PC-3 (cell line): ENCODE measurements around the gene PEX16. TPM values are rescaled to one million over a fixed set of nuclear protein-coding genes. Genes with fewer than 3 reads are reported as not detected.

Experiments used
- ATAC-seq: fragments of 200-7000 bp; cut with Tn5 transposase; 2 replicates; pipeline ENCODE4 v1.9.1; 2020; ENCODE audit warnings: mild to moderate bottlenecking, moderate library complexity
- BruUV-seq: library from RNA; stranded (reverse); fragments of 400-500 nt; replicated peaks from 2 replicates; lab custom pipeline; 2021; lab: Mats Ljungman, UMichigan
- CTCF ChIA-PET: fragments of 300-600 bp; sonication (Branson Sonifier 250); formaldehyde crosslinking; loops from one replicate; lab custom pipeline; 2022; ENCODE audit warnings: antibody characterized with exemption; lab: Charles Lee
- POLR2A ChIA-PET: fragments of 300-600 bp; sonication (Branson Sonifier 250); formaldehyde crosslinking; loops from one replicate; lab custom pipeline; 2022; ENCODE audit warnings: antibody characterized with exemption; ENCODE audit not compliant: unreplicated experiment; lab: Charles Lee
- DNase-seq: peaks from one replicate; pipeline ENCODE4 v3.0.0-alpha.2; 2015
- H2AFZ ChIP-seq: fragments of 300-600 bp; sonication (generic); 2 replicates; pipeline ENCODE4 v1.6.0; 2016; ENCODE audit warnings: antibody characterized with exemption, low read length
- H3F3A ChIP-seq: fragments of 300-600 bp; sonication (generic); one replicate; pipeline ENCODE4 v1.6.0; 2017; ENCODE audit warnings: antibody characterized with exemption, low read length, control low read depth, mild to moderate bottlenecking; ENCODE audit not compliant: unreplicated experiment
- H3K27ac ChIP-seq: fragments of 300-600 bp; sonication (generic); 2 replicates; pipeline ENCODE4 v1.5.1; 2016; ENCODE audit warnings: mild to moderate bottlenecking, low read length
- H3K27me3 ChIP-seq: fragments of 300-600 bp; sonication (generic); 2 replicates; pipeline ENCODE4 v1.6.1; 2016; ENCODE audit warnings: low read length, mixed read lengths
- H3K36me3 ChIP-seq: fragments of 300-600 bp; sonication (generic); 2 replicates; pipeline ENCODE4 v1.6.1; 2016; ENCODE audit warnings: low read depth, mixed run types, low read length, mixed read lengths
- H3K4me1 ChIP-seq: fragments of 300-600 bp; sonication (generic); 2 replicates; pipeline ENCODE4 v1.5.1; 2016; ENCODE audit warnings: low read length; ENCODE audit not compliant: insufficient read depth
- H3K4me2 ChIP-seq: fragments of 300-600 bp; sonication (generic); 2 replicates; pipeline ENCODE4 v1.6.0; 2016; ENCODE audit warnings: low read length
- H3K4me3 ChIP-seq: fragments of 300-600 bp; sonication (generic); 2 replicates; pipeline ENCODE4 v1.5.1; 2016; ENCODE audit warnings: mild to moderate bottlenecking, low read length, mixed read lengths
- H3K79me2 ChIP-seq: fragments of 300-600 bp; sonication (generic); 2 replicates; pipeline ENCODE4 v1.6.1; 2017; ENCODE audit warnings: low read length, mixed read lengths
- H3K9ac ChIP-seq: fragments of 300-600 bp; sonication (generic); 2 replicates; pipeline ENCODE4 v1.6.0; 2016; ENCODE audit warnings: mild to moderate bottlenecking, low read length
- H3K9me2 ChIP-seq: fragments of 300-600 bp; sonication (generic); replicated peaks from 2 replicates; pipeline ENCODE4 v1.6.1; 2016; ENCODE audit warnings: mixed run types, low read length, mixed read lengths
- H3K9me3 ChIP-seq: fragments of 300-600 bp; sonication (generic); 2 replicates; pipeline ENCODE4 v1.6.1; 2016; ENCODE audit warnings: low read length, mixed read lengths
- H4K20me1 ChIP-seq: fragments of 300-600 bp; sonication (generic); 2 replicates; pipeline ENCODE4 v1.6.1; 2016; ENCODE audit warnings: low read length, mixed read lengths
- CTCF ChIP-seq: fragments of 300-600 bp; sonication (generic); conservative IDR thresholded peaks from 2 replicates; pipeline ENCODE4 v1.5.1; 2017; ENCODE audit warnings: antibody characterized with exemption, low read depth, mild to moderate bottlenecking, low read length
- EZH2 ChIP-seq: fragments of 300-600 bp; sonication (generic); IDR thresholded peaks from one replicate; pipeline ENCODE4 v1.6.1; 2017; ENCODE audit warnings: antibody characterized with exemption, mild to moderate bottlenecking, low read length; ENCODE audit not compliant: unreplicated experiment
- EZH2phosphoT487 ChIP-seq: fragments of 300-600 bp; sonication (generic); IDR thresholded peaks from 2 replicates; pipeline ENCODE4 v1.6.1; 2018; ENCODE audit warnings: mild to moderate bottlenecking, antibody characterized with exemption, low read length, borderline replicate concordance
- intact Hi-C: fragments of 100-400 bp; cut with micrococcal nuclease; formaldehyde crosslinking; loops from 2 replicates; pipeline ENCODE4 v1.9.0; 2023
- total RNA-seq: library from RNA; depleted of rRNA; stranded (reverse); fragments of >200 nt; gene quantifications from 2 replicates; pipeline ENCODE4 v1.2.3, GENCODE V29; 2014

PEX16 gene
- total RNA-seq, 1 experiment from 2014 or later, result 56.7 TPM

- Histone ChIP-seq H3K27me3 (no peaks in the 10 kb centered on the region), H3K36me3 (no peaks in the 10 kb centered on the region), H3K79me2 (no peaks in the 10 kb centered on the region), H3K27ac (no peak overlapping the region), H3K4me3 (no peak overlapping the region), H3K9me3 (no peaks in the 10 kb centered on the region), H2AFZ (no peak overlapping the region), H3K9ac (no peak overlapping the region), H3F3A (no peaks in the 10 kb centered on the region), H3K9me2 (no peaks in the 10 kb centered on the region), H3K4me2 (no peak overlapping the region), H4K20me1 (no peaks in the 10 kb centered on the region), H3K4me1 (no peaks in the 10 kb centered on the region)
- DNase-seq (no peak), ATAC-seq (no peak)
- ChIA-PET POLR2A (no interaction called here), CTCF (no interaction called here)
- intact Hi-C loops, result no loop called here
- TF ChIP-seq CTCF, result no peak
- no peak for TF ChIP-seq EZH2phosphoT487
- TF ChIP-seq EZH2, result no peak
- no TSS peak for BruUV-seq
Observed at GRCh38 chr11:45935349-45936064, 17.8 kb upstream of the PEX16 start.

- ChIA-PET CTCF (no interaction called here), POLR2A (no interaction called here)
- ATAC-seq, result no peak
- H2AFZ ChIP-seq, result no peak overlapping the region
- no peak overlapping the region for H3K4me2 ChIP-seq
- H3K9me2 ChIP-seq, result no peaks in the 10 kb centered on the region
- H3K4me1 ChIP-seq, result peaks cover 6% of the 10 kb centered on the region; the same call in 1 of the 2 replicates
- no peaks in the 10 kb centered on the region for H4K20me1 ChIP-seq
- H3K27me3 ChIP-seq, result no peaks in the 10 kb centered on the region
- H3K36me3 ChIP-seq, result no peaks in the 10 kb centered on the region
- no peaks in the 10 kb centered on the region for H3K9me3 ChIP-seq
- no peak overlapping the region for H3K4me3 ChIP-seq
- H3K79me2 ChIP-seq, result no peaks in the 10 kb centered on the region
- BruUV-seq, result no TSS peak
- H3F3A ChIP-seq, result no peaks in the 10 kb centered on the region
- TF ChIP-seq EZH2phosphoT487, result no peak
- TF ChIP-seq CTCF, result no peak
- TF ChIP-seq EZH2, result no peak
- no peak overlapping the region for H3K27ac ChIP-seq
- H3K9ac ChIP-seq, result no peak overlapping the region
- intact Hi-C loops, result no loop called here
- no peak for DNase-seq
Observed at GRCh38 chr11:45934580-45935318, 17.1 kb upstream of the PEX16 start.
